ENCODE results near the gene SLC15A3. TPM values are rescaled to one million over a fixed set of nuclear protein-coding genes. Genes with fewer than 3 reads are reported as not detected.

The SLC15A3 gene
- polyA plus RNA-seq, 1 donor from 2014 or later: not detected

- Histone ChIP-seq H3K9ac (ENCODE audit: low read length) (no peak overlapping the region), H3K9me3 (ENCODE audit: low read length) (no peaks in the 10 kb centered on the region), H3K4me2 (ENCODE audit: low read length) (no peak overlapping the region), H3K36me3 (ENCODE audit: insufficient read depth, low read length) (no peaks in the 10 kb centered on the region), H3K79me2 (replicated peaks; ENCODE audit: insufficient read depth, low read length) (no peaks in the 10 kb centered on the region), H2AFZ (ENCODE audit: low read depth, low read length) (no peak overlapping the region), H4K20me1 (ENCODE audit: insufficient read depth) (no peaks in the 10 kb centered on the region), H3F3A (ENCODE audit: insufficient read depth, low read length, poor library complexity, severe bottlenecking) (no peaks in the 10 kb centered on the region), H3K27ac (ENCODE audit: low read length) (no peak overlapping the region), H3K27me3 (ENCODE audit: insufficient read depth, low read depth, low read length) (no peaks in the 10 kb centered on the region), H3K4me3 (ENCODE audit: low read length) (no peak overlapping the region), H3K9me2 (ENCODE audit: insufficient read depth, low read length) (no peaks in the 10 kb centered on the region)
- TF ChIP-seq REST (IDR thresholded peaks at IDR 0.05; ENCODE audit: borderline replicate concordance) (no peak), TAF1 (IDR thresholded peaks at IDR 0.05; ENCODE audit: low read depth) (no peak), RAD21 (conservative IDR thresholded peaks at IDR 0.05) (no peak)
- TF ChIP-seq, protein P1, sequence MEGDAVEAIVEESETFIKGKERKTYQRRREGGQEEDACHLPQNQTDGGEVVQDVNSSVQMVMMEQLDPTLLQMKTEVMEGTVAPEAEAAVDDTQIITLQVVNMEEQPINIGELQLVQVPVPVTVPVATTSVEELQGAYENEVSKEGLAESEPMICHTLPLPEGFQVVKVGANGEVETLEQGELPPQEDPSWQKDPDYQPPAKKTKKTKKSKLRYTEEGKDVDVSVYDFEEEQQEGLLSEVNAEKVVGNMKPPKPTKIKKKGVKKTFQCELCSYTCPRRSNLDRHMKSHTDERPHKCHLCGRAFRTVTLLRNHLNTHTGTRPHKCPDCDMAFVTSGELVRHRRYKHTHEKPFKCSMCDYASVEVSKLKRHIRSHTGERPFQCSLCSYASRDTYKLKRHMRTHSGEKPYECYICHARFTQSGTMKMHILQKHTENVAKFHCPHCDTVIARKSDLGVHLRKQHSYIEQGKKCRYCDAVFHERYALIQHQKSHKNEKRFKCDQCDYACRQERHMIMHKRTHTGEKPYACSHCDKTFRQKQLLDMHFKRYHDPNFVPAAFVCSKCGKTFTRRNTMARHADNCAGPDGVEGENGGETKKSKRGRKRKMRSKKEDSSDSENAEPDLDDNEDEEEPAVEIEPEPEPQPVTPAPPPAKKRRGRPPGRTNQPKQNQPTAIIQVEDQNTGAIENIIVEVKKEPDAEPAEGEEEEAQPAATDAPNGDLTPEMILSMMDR (IDR thresholded peaks at IDR 0.05; ENCODE audit: poor library complexity, severe bottlenecking): no peak
These were observed 37.2 kb upstream of the SLC15A3 start for GRCh38 chr11:60989093-60989650.

DNA sequence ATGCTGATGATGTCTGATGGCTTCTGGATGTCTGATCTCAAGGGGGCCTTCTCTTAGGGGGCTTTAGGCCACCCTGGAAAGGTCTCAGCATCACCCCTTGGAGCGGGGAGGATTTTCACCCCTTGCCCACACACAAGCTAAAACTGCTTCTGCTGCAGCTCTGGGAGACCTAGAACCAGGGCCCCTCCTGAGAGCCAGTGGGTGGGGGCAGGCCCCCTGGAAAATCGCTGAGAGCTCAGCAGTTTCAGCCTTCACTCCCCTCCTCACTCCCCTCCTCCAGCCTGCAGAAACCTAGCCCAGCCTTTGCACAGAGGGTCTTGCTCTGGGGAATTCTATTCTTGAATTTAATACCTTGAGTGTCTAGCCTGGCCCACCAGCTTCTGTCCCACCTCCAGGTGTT, 36.7 kb upstream of the SLC15A3 start:
- TF ChIP-seq POLR2AphosphoS5 (IDR thresholded peaks at IDR 0.05): no peak
- TF ChIP-seq, protein P1 (IDR thresholded peaks at IDR 0.05; ENCODE audit: poor library complexity, severe bottlenecking): no peak
- TF ChIP-seq MXI1 (conservative IDR thresholded peaks at IDR 0.05; ENCODE audit: poor library complexity, severe bottlenecking): no peak
- TF ChIP-seq TAF1 (IDR thresholded peaks at IDR 0.05; ENCODE audit: low read depth): no peak
- no peak for TF ChIP-seq RAD21 (conservative IDR thresholded peaks at IDR 0.05)
- no peak for TF ChIP-seq REST (IDR thresholded peaks at IDR 0.05; ENCODE audit: borderline replicate concordance)
- TF ChIP-seq EP300 (conservative IDR thresholded peaks at IDR 0.05; ENCODE audit: poor library complexity, severe bottlenecking): no peak
- no peak for TF ChIP-seq SMC3 (conservative IDR thresholded peaks at IDR 0.05; ENCODE audit: poor library complexity)
- TF ChIP-seq EZH2 (IDR thresholded peaks at IDR 0.05; ENCODE audit: borderline replicate concordance, insufficient read depth, low read length, poor library complexity, severe bottlenecking): no peak
- H3F3A ChIP-seq (ENCODE audit: insufficient read depth, low read length, poor library complexity, severe bottlenecking): no peaks in the 10 kb centered on the region
- no peaks in the 10 kb centered on the region for H3K36me3 ChIP-seq (ENCODE audit: insufficient read depth, low read length)
- H3K4me3 ChIP-seq (ENCODE audit: low read length): no peak overlapping the region
- H4K20me1 ChIP-seq (ENCODE audit: insufficient read depth): no peaks in the 10 kb centered on the region
- no peak overlapping the region for H3K27ac ChIP-seq (ENCODE audit: low read length)
- H3K27me3 ChIP-seq (ENCODE audit: insufficient read depth, low read depth, low read length): no peaks in the 10 kb centered on the region
- H3K4me2 ChIP-seq (ENCODE audit: low read length): no peak overlapping the region
- H3K9ac ChIP-seq (ENCODE audit: low read length): no peak overlapping the region
- H3K79me2 ChIP-seq (replicated peaks; ENCODE audit: insufficient read depth, low read length): no peaks in the 10 kb centered on the region
- no peaks in the 10 kb centered on the region for H3K9me3 ChIP-seq (ENCODE audit: low read length)
- no peaks in the 10 kb centered on the region for H3K9me2 ChIP-seq (ENCODE audit: insufficient read depth, low read length)
- no peak overlapping the region for H2AFZ ChIP-seq (ENCODE audit: low read depth, low read length)
